H9 (cell line): ENCODE data around the gene WNT8B. TPM values are rescaled to one million over a fixed set of nuclear protein-coding genes. Genes with fewer than 3 reads are reported as not detected.

Experiments used
- DNase-seq: peaks from one replicate; pipeline ENCODE4 v3.0.0-alpha.2; 2017
- H2AFZ ChIP-seq: one replicate; pipeline ENCODE4 v1.6.1; 2013; ENCODE audit warnings: mild to moderate bottlenecking, low read length, control low read depth, moderate library complexity
- H2AK5ac ChIP-seq: 2 replicates; pipeline ENCODE4 v1.6.1; 2013; ENCODE audit warnings: low read length, control low read depth, mixed read lengths; ENCODE audit not compliant: insufficient read length
- H2BK120ac ChIP-seq: one replicate; pipeline ENCODE4 v1.6.1; 2013; ENCODE audit warnings: low read depth, mild to moderate bottlenecking, low read length, control low read depth, inconsistent platforms; ENCODE audit not compliant: poor library complexity, severe bottlenecking
- H2BK12ac ChIP-seq: 2 replicates; pipeline ENCODE4 v1.6.1; 2013; ENCODE audit warnings: low read length, control low read depth, mixed read lengths, low read depth; ENCODE audit not compliant: insufficient read length
- H2BK15ac ChIP-seq: 2 replicates; pipeline ENCODE4 v1.6.1; 2013; ENCODE audit warnings: low read depth, low read length, control low read depth
- H2BK20ac ChIP-seq: one replicate; pipeline ENCODE4 v1.6.1; 2013; ENCODE audit warnings: low read depth, mild to moderate bottlenecking, low read length, control low read depth, inconsistent platforms; ENCODE audit not compliant: poor library complexity, severe bottlenecking
- H2BK5ac ChIP-seq: 2 replicates; pipeline ENCODE4 v1.6.1; 2013; ENCODE audit warnings: low read length, control low read depth, mixed read lengths; ENCODE audit not compliant: insufficient read length
- H3K14ac ChIP-seq: 2 replicates; pipeline ENCODE4 v1.6.1; 2013; ENCODE audit warnings: low read length, control low read depth; ENCODE audit not compliant: insufficient read depth
- H3K18ac ChIP-seq: 2 replicates; pipeline ENCODE4 v1.6.1; 2013; ENCODE audit warnings: low read depth, mild to moderate bottlenecking, mixed read lengths, low read length, control low read depth; ENCODE audit not compliant: insufficient read length
- H3K23ac ChIP-seq: 2 replicates; pipeline ENCODE4 v1.6.1; 2013; ENCODE audit warnings: low read length, control low read depth, mixed read lengths, low read depth; ENCODE audit not compliant: insufficient read length
- H3K23me2 ChIP-seq: 2 replicates; pipeline ENCODE4 v1.6.1; 2013; ENCODE audit warnings: low read depth, mild to moderate bottlenecking, mixed read lengths, low read length, control low read depth; ENCODE audit not compliant: insufficient read length, poor library complexity, severe bottlenecking
- H3K27ac ChIP-seq: 2 replicates; pipeline ENCODE4 v1.5.1; 2013; ENCODE audit warnings: low read length, control low read depth, mixed read lengths, low read depth; ENCODE audit not compliant: insufficient read length
- H3K27me3 ChIP-seq: 2 replicates; pipeline ENCODE4 v1.6.1; 2013; ENCODE audit warnings: low read length, control low read depth, inconsistent platforms; ENCODE audit not compliant: insufficient read depth
- H3K4ac ChIP-seq: 2 replicates; pipeline ENCODE4 v1.6.1; 2013; ENCODE audit warnings: low read depth, mild to moderate bottlenecking, control low read depth, inconsistent platforms, low read length, moderate library complexity
- H3K4me1 ChIP-seq: 2 replicates; pipeline ENCODE4 v1.6.1; 2013; ENCODE audit warnings: low read length, control low read depth, inconsistent platforms; ENCODE audit not compliant: insufficient read depth
- H3K4me2 ChIP-seq: 2 replicates; pipeline ENCODE4 v1.6.1; 2013; ENCODE audit warnings: low read length, control low read depth, mixed read lengths; ENCODE audit not compliant: insufficient read length, insufficient read depth
- H3K56ac ChIP-seq: 2 replicates; pipeline ENCODE4 v1.6.1; 2013; ENCODE audit warnings: low read depth, mild to moderate bottlenecking, mixed read lengths, low read length, control low read depth; ENCODE audit not compliant: insufficient read length
- H3K79me1 ChIP-seq: 2 replicates; pipeline ENCODE4 v1.6.1; 2013; ENCODE audit warnings: low read depth, mild to moderate bottlenecking, moderate library complexity, low read length, control low read depth, inconsistent platforms; ENCODE audit not compliant: insufficient read depth, poor library complexity, severe bottlenecking
- H3K79me2 ChIP-seq: 2 replicates; pipeline ENCODE4 v1.6.1; 2013; ENCODE audit warnings: low read length, control low read depth, inconsistent platforms; ENCODE audit not compliant: insufficient read depth
- H3K9ac ChIP-seq: 2 replicates; pipeline ENCODE4 v1.6.1; 2013; ENCODE audit warnings: low read length, control low read depth, mixed read lengths; ENCODE audit not compliant: insufficient read length; ENCODE audit errors: extremely low read depth
- H3K9me3 ChIP-seq: one replicate; pipeline ENCODE4 v1.6.1; 2013; ENCODE audit warnings: low read depth, low read length, inconsistent platforms; ENCODE audit not compliant: control insufficient read depth
- H3T11ph ChIP-seq: one replicate; pipeline ENCODE4 v1.6.1; 2013; ENCODE audit warnings: mild to moderate bottlenecking, low read length, control low read depth, inconsistent platforms
- H4K20me1 ChIP-seq: one replicate; pipeline ENCODE4 v1.6.1; 2013; ENCODE audit not compliant: control insufficient read depth, insufficient read length, insufficient read depth
- H4K5ac ChIP-seq: 2 replicates; pipeline ENCODE4 v1.6.1; 2013; ENCODE audit warnings: low read depth, mild to moderate bottlenecking, mixed read lengths, low read length, control low read depth; ENCODE audit not compliant: insufficient read length
- H4K8ac ChIP-seq: replicated peaks from 2 replicates; pipeline ENCODE4 v1.6.1; 2013; ENCODE audit warnings: low read length, control low read depth, mixed read lengths, low read depth; ENCODE audit not compliant: insufficient read length
- H4K91ac ChIP-seq: 2 replicates; pipeline ENCODE4 v1.6.1; 2013; ENCODE audit warnings: low read depth, mild to moderate bottlenecking, moderate library complexity, mixed read lengths, low read length, control low read depth; ENCODE audit not compliant: insufficient read length
- H3K27ac Mint-ChIP-seq, 3 experiments: 2 replicates in 2 of 3; 3 replicates in 1 of 3; pipeline ENCODE4 v1.8.0; 2020 to 2021; ENCODE audit warnings: mixed read lengths in 3 of 3, mild to moderate bottlenecking in 1 of 3, moderate library complexity in 1 of 3
- H3K27me3 Mint-ChIP-seq: 2 replicates; pipeline ENCODE4 v1.8.0; 2021; ENCODE audit warnings: low read depth, mild to moderate bottlenecking, moderate library complexity, mixed read lengths
- H3K36me3 Mint-ChIP-seq, 3 experiments: 2 replicates in 2 of 3; 3 replicates in 1 of 3; pipeline ENCODE4 v1.8.0; 2020 to 2021; ENCODE audit warnings: low read depth in 3 of 3, mixed read lengths in 3 of 3; ENCODE audit not compliant: insufficient read depth in 1 of 3
- H3K4me1 Mint-ChIP-seq, 2 experiments: 2 replicates each; pipeline ENCODE4 v1.8.0; 2020; ENCODE audit warnings: mixed read lengths in 2 of 2
- H3K4me3 Mint-ChIP-seq, 2 experiments: 2 replicates in 1 of 2; 3 replicates in 1 of 2; pipeline ENCODE4 v1.8.0; 2020 to 2021; ENCODE audit warnings: mild to moderate bottlenecking in 2 of 2, mixed read lengths in 2 of 2, moderate library complexity in 1 of 2
- H3K9me3 Mint-ChIP-seq, 2 experiments: 2 replicates in 1 of 2; 3 replicates in 1 of 2; pipeline ENCODE4 v1.8.0; 2020; ENCODE audit warnings: mild to moderate bottlenecking in 2 of 2, mixed read lengths in 2 of 2, moderate library complexity in 1 of 2
- CTCF ChIP-seq: fragments of 200-600 bp; sonication (generic); conservative IDR thresholded peaks from 3 replicates; pipeline ENCODE4 v1.8.0; 2021; ENCODE audit warnings: antibody characterized with exemption, mild to moderate bottlenecking
- WGBS: extraction: QIAGEN DNeasy Blood & Tissue Kit; methylation state at CpG from one replicate; pipeline ENCODE4 v1.1.7; 2013; ENCODE audit warnings: missing lambda C conversion rate, low lambda C conversion rate, mixed read lengths; ENCODE audit not compliant: insufficient read length; ENCODE audit errors: extremely low coverage; 5-methylcytosine and 5-hydroxymethylcytosine counted together
- total RNA-seq: library from RNA; stranded (reverse); gene quantifications from 2 replicates; pipeline ENCODE4 v1.2.1, GENCODE V29; 2021

Gene WNT8B
- total RNA-seq, 1 experiment from 2014 or later: not detected

- Histone ChIP-seq H2BK120ac (no peak overlapping the region), H2BK5ac (no peak overlapping the region), H3K79me1 (peaks cover 3% of the 10 kb centered on the region), H4K8ac (no peak overlapping the region), H2BK15ac (no peak overlapping the region), H2AFZ (no peak overlapping the region), H3K9me3 (no peaks in the 10 kb centered on the region), H4K91ac (no peak overlapping the region), H2BK12ac (no peak overlapping the region), H3K4ac (no peak overlapping the region), H3K4me2 (no peak overlapping the region), H3K4me1 (no peaks in the 10 kb centered on the region), H3K23me2 (peaks cover 11% of the 10 kb centered on the region), H2BK20ac (no peak overlapping the region), H2AK5ac (no peak overlapping the region), H3K14ac (no peak overlapping the region), H4K5ac (no peak overlapping the region), H3K9ac (no peak overlapping the region), H3T11ph (no peak overlapping the region), H3K56ac (no peak overlapping the region), H4K20me1 (no peaks in the 10 kb centered on the region), H3K23ac (no peak overlapping the region), H3K79me2 (no peaks in the 10 kb centered on the region), H3K18ac (no peak overlapping the region), H3K27ac (no peak overlapping the region), H3K27me3 (peaks cover 4% of the 10 kb centered on the region; the same call in 1 of the 2 replicates)
- WGBS: no CpG with 5 or more reads among the region's 6 CpGs
- DNase-seq: no peak
- H3K27ac Mint-ChIP-seq: no peak overlapping the region; a peak in 1 of 7 replicates
- H3K4me1 Mint-ChIP-seq: peaks cover 13 to 14% of the 10 kb centered on the region in 2 experiments
- H3K4me3 Mint-ChIP-seq: no peak overlapping the region
- peaks cover 13 to 38% (median 32%) of the 10 kb centered on the region in 3 experiments; a peak in 6 of 7 replicates for H3K36me3 Mint-ChIP-seq
- H3K9me3 Mint-ChIP-seq: no peaks in the 10 kb centered on the region
- no peak for TF ChIP-seq CTCF
- peaks cover 19% of the 10 kb centered on the region for H3K27me3 Mint-ChIP-seq
These were observed 61.4 kb downstream of the WNT8B start for GRCh38 chr10:100524206-100524605.
